Esophagus muscularis mucosa (tissue), 4 donors: ENCODE results near the gene GSG1L.

Source experiments
- CTCF ChIP-seq, 3 experiments: fragments of 200-600 bp in 2 of 3; fragments of 450-650 bp in 1 of 3; sonication (generic) in 2 of 3; IDR thresholded peaks; one replicate each; pipeline ENCODE4 v1.5.1; 2017 to 2019; ENCODE audit warnings: antibody characterized with exemption in 3 of 3, mild to moderate bottlenecking in 2 of 3, moderate library complexity in 1 of 3
- EP300 ChIP-seq: sonication (generic); formaldehyde crosslinking; IDR thresholded peaks from one replicate; pipeline ENCODE4 v1.6.1; 2017; ENCODE audit warnings: antibody characterized with exemption
- POLR2A ChIP-seq: fragments of 450-650 bp; IDR thresholded peaks from one replicate; pipeline ENCODE4 v1.6.1; 2017; ENCODE audit warnings: antibody characterized with exemption, moderate library complexity, mild to moderate bottlenecking, low read depth

- TF ChIP-seq EP300, result no peak
- TF ChIP-seq POLR2A, result no peak
- TF ChIP-seq CTCF (IDR thresholded peaks at IDR 0.05), result no peak
Observed at GRCh38 chr16:27982184-27982583, 81.3 kb downstream of the GSG1L start.
